Type B pancreatic cell (in vitro differentiated cells): Measurements from ENCODE around the gene RUNX2. TPM values are rescaled to one million over a fixed set of nuclear protein-coding genes. Genes with fewer than 3 reads are reported as not detected.

Experiments
- DNase-seq: peaks from one replicate; pipeline ENCODE4 v3.0.0; 2021; ENCODE audit warnings: mixed read lengths; ENCODE audit not compliant: unreplicated experiment; ENCODE audit errors: extremely low spot score
- H3K27ac Mint-ChIP-seq: 2 replicates; pipeline ENCODE4 v1.8.0; 2021; ENCODE audit warnings: mild to moderate bottlenecking, mixed read lengths
- H3K27me3 Mint-ChIP-seq: 2 replicates; pipeline ENCODE4 v1.8.0; 2021; ENCODE audit warnings: mixed read lengths
- H3K36me3 Mint-ChIP-seq: 2 replicates; pipeline ENCODE4 v1.8.0; 2021; ENCODE audit warnings: mixed read lengths
- H3K4me1 Mint-ChIP-seq: one replicate; pipeline ENCODE4 v1.8.0; 2021; ENCODE audit warnings: mixed read lengths; ENCODE audit not compliant: unreplicated experiment
- H3K4me3 Mint-ChIP-seq: 2 replicates; pipeline ENCODE4 v1.8.0; 2021; ENCODE audit warnings: mild to moderate bottlenecking, mixed read lengths
- H3K9me3 Mint-ChIP-seq: 2 replicates; pipeline ENCODE4 v1.8.0; 2021; ENCODE audit warnings: mixed read lengths
- CTCF ChIP-seq: fragments of 200-600 bp; sonication (generic); conservative IDR thresholded peaks from 2 replicates; pipeline ENCODE4 v1.5.0; 2021; ENCODE audit warnings: antibody characterized with exemption, mild to moderate bottlenecking
- total RNA-seq: library from RNA; stranded (reverse); gene quantifications from 2 replicates; pipeline ENCODE4 v1.2.1, GENCODE V29; 2021; ENCODE audit warnings: low replicate concordance

The RUNX2 gene
- total RNA-seq, 1 donor from 2014 or later: 6.0 TPM

- Mint-ChIP-seq H3K36me3 (no peaks in the 10 kb centered on the region), H3K4me3 (peak overlapping the region; percentile 93), H3K27ac (peak overlapping the region; percentile 71), H3K4me1 (peaks cover 23% of the 10 kb centered on the region), H3K9me3 (no peaks in the 10 kb centered on the region), H3K27me3 (peaks cover 78% of the 10 kb centered on the region)
- TF ChIP-seq CTCF: no peak
- DNase-seq: peak; percentile 72
Observed at GRCh38 chr6:45423111-45423823, 95.1 kb downstream of the RUNX2 start.

GRCh38 chr6:45423824-45424450 lies 95.8 kb downstream of the RUNX2 start:
- H3K27ac Mint-ChIP-seq: no peak overlapping the region
- peaks cover 78% of the 10 kb centered on the region for H3K27me3 Mint-ChIP-seq
- no peak for TF ChIP-seq CTCF
- peaks cover 23% of the 10 kb centered on the region for H3K4me1 Mint-ChIP-seq
- peak overlapping the region; percentile 93 for H3K4me3 Mint-ChIP-seq
- DNase-seq: no peak
- H3K9me3 Mint-ChIP-seq: no peaks in the 10 kb centered on the region
- H3K36me3 Mint-ChIP-seq: no peaks in the 10 kb centered on the region

- H3K9me3 Mint-ChIP-seq: no peaks in the 10 kb centered on the region
- peaks cover 20% of the 10 kb centered on the region for H3K4me1 Mint-ChIP-seq
- DNase-seq: no peak
- peaks cover 77% of the 10 kb centered on the region for H3K27me3 Mint-ChIP-seq
- peak overlapping the region; percentile 93 for H3K4me3 Mint-ChIP-seq
- no peaks in the 10 kb centered on the region for H3K36me3 Mint-ChIP-seq
- H3K27ac Mint-ChIP-seq: peak overlapping the region; percentile 5
- no peak for TF ChIP-seq CTCF
Observed at GRCh38 chr6:45424451-45424861, 96.3 kb downstream of the RUNX2 start.

GRCh38 chr6:45426251-45426650 lies 98.1 kb downstream of the RUNX2 start:
- no peaks in the 10 kb centered on the region for H3K36me3 Mint-ChIP-seq
- no peak for TF ChIP-seq CTCF
- H3K4me1 Mint-ChIP-seq: peaks cover 7% of the 10 kb centered on the region
- no peak overlapping the region for H3K27ac Mint-ChIP-seq
- DNase-seq: no peak
- no peak overlapping the region for H3K4me3 Mint-ChIP-seq
- peaks cover 63% of the 10 kb centered on the region for H3K27me3 Mint-ChIP-seq
- no peaks in the 10 kb centered on the region for H3K9me3 Mint-ChIP-seq

- Mint-ChIP-seq H3K9me3 (no peaks in the 10 kb centered on the region), H3K27ac (no peak overlapping the region), H3K36me3 (no peaks in the 10 kb centered on the region), H3K4me1 (peaks cover 9% of the 10 kb centered on the region), H3K27me3 (peaks cover 51% of the 10 kb centered on the region), H3K4me3 (no peak overlapping the region)
- DNase-seq: no peak
- TF ChIP-seq CTCF: no peak
Observed at GRCh38 chr6:45427726-45428125, 99.6 kb downstream of the RUNX2 start.
